Camera-type eye (tissue), 1 donor: ENCODE results near the gene ZNF563. TPM values are rescaled to one million over a fixed set of nuclear protein-coding genes. Genes with fewer than 3 reads are reported as not detected.

Experiments used
- total RNA-seq: library from RNA; depleted of rRNA; stranded (reverse); fragments of >200 nt; gene quantifications from one replicate; pipeline ENCODE4 v1.2.3, GENCODE V29; 2014

ZNF563 gene
- total RNA-seq, result 10.9 TPM

GRCh38 chr19:12333162-12334159, at the start of gene ZNF563:
Gene ZNF563 (minus strand): TSS chr19:12333633. CDS start chr19:12333482, 151 bp downstream.

GRCh38 chr19:12365236-12366162, 32.1 kb upstream of the ZNF563 start, which contains the start of gene ZNF442:
Gene ZNF442 (minus strand): TSS chr19:12365683. CDS start chr19:12363631, 2,052 bp downstream.

GRCh38 chr19:12294249-12295158, 38.9 kb downstream of the ZNF563 start, which contains the start of gene ZNF44:
Gene ZNF44 (minus strand): TSS chr19:12294883. CDS start chr19:12294694, 189 bp downstream.

Other genes with a start within 250 kb of the ZNF563 start
- 15.7 TPM for gene ZNF20, start 193.3 kb downstream of the ZNF563 start, total RNA-seq
- 30.7 TPM for gene ZNF625, start 176.9 kb downstream of the ZNF563 start, total RNA-seq
- gene ZNF136, start 170.5 kb downstream of the ZNF563 start, total RNA-seq, result 38.1 TPM
- 28.1 TPM for gene ZNF44, start 38.8 kb downstream of the ZNF563 start, total RNA-seq
- 13.2 TPM for gene ZNF442, start 32.0 kb upstream of the ZNF563 start, total RNA-seq
- 7.9 TPM for gene ZNF799, start 67.6 kb upstream of the ZNF563 start, total RNA-seq
- gene ZNF443, start 107.4 kb upstream of the ZNF563 start, total RNA-seq, result 16.2 TPM
- 20.2 TPM for gene ZNF709, start 151.2 kb upstream of the ZNF563 start, total RNA-seq
- 33.2 TPM for gene ZNF564, start 217.8 kb upstream of the ZNF563 start, total RNA-seq